ENCODE measurements around the gene WFIKKN1. TPM values are rescaled to one million over a fixed set of nuclear protein-coding genes. Genes with fewer than 3 reads are reported as not detected.
"Not testable (repeated sequence)": the region's sequence is repeated elsewhere in the genome, so short reads cannot be mapped to it uniquely, and the experiment has no call there.

Gene WFIKKN1
- total RNA-seq, 1 donor from 2014 or later, result 0.94 TPM

DNA sequence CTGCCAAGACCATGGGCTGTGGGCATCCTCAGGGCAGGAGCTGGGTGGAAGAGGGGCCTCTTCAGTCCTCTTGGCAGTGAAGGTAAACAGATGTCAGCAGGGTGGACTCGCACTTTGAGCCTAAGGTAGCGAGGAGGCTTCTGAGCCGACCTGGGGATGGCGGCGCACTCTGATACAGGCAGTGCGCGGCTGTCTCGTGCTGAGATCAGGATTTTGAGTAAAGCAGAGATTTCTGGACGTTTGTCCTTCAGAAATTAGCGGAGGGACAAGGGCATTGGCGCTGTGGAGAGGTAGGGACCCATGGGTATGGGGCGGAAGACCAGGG lies 34.1 kb upstream of the WFIKKN1 start:
- no peak overlapping the region for H3K27ac Mint-ChIP-seq
- TF ChIP-seq, protein P1, sequence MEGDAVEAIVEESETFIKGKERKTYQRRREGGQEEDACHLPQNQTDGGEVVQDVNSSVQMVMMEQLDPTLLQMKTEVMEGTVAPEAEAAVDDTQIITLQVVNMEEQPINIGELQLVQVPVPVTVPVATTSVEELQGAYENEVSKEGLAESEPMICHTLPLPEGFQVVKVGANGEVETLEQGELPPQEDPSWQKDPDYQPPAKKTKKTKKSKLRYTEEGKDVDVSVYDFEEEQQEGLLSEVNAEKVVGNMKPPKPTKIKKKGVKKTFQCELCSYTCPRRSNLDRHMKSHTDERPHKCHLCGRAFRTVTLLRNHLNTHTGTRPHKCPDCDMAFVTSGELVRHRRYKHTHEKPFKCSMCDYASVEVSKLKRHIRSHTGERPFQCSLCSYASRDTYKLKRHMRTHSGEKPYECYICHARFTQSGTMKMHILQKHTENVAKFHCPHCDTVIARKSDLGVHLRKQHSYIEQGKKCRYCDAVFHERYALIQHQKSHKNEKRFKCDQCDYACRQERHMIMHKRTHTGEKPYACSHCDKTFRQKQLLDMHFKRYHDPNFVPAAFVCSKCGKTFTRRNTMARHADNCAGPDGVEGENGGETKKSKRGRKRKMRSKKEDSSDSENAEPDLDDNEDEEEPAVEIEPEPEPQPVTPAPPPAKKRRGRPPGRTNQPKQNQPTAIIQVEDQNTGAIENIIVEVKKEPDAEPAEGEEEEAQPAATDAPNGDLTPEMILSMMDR (IDR thresholded peaks at IDR 0.05; ENCODE audit: unreplicated experiment), result no peak

DNA sequence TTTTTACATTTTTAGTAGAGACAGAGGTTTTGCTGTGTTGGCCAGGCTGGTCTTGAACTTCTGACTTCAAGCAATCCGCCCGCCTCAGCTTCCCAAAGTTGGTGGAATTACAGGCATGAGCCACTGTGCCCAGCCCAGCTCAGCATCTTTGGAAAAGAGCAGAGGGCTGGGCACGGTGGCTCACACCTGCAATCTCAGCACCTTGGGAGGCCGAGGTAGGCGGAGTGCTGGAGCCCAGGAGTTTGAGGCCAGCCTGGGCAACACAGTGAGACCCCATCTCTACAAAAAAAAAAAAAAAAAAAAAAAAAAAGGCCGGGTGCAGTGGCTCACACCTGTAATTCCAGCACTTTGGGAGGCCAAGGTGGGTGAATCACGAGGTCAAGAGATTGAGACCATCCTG lies 33.1 kb upstream of the WFIKKN1 start:
- H3K27ac Mint-ChIP-seq; H3K9me3 Mint-ChIP-seq; DNase-seq (ENCODE audit: low spot score in 2 of 2, unreplicated experiment in 2 of 2); H3K27me3 Mint-ChIP-seq (ENCODE audit: low read depth); H3K4me3 Mint-ChIP-seq: not testable (repeated sequence)
- Mint-ChIP-seq H3K4me1 (peaks cover 12% of the 10 kb centered on the region), H3K36me3 (peaks cover 16% of the 10 kb centered on the region)

More for the DNA sequence above, 34.1 kb upstream of the WFIKKN1 start:
- no peak for DNase-seq (ENCODE audit: low spot score in 2 of 2, unreplicated experiment in 2 of 2)
- H3K27me3 Mint-ChIP-seq (ENCODE audit: low read depth), result no peaks in the 10 kb centered on the region
- H3K4me3 Mint-ChIP-seq, result no peak overlapping the region
- H3K4me1 Mint-ChIP-seq, result peaks cover 20% of the 10 kb centered on the region
- no peaks in the 10 kb centered on the region for H3K9me3 Mint-ChIP-seq
- H3K36me3 Mint-ChIP-seq, result peaks cover 16% of the 10 kb centered on the region

DNA sequence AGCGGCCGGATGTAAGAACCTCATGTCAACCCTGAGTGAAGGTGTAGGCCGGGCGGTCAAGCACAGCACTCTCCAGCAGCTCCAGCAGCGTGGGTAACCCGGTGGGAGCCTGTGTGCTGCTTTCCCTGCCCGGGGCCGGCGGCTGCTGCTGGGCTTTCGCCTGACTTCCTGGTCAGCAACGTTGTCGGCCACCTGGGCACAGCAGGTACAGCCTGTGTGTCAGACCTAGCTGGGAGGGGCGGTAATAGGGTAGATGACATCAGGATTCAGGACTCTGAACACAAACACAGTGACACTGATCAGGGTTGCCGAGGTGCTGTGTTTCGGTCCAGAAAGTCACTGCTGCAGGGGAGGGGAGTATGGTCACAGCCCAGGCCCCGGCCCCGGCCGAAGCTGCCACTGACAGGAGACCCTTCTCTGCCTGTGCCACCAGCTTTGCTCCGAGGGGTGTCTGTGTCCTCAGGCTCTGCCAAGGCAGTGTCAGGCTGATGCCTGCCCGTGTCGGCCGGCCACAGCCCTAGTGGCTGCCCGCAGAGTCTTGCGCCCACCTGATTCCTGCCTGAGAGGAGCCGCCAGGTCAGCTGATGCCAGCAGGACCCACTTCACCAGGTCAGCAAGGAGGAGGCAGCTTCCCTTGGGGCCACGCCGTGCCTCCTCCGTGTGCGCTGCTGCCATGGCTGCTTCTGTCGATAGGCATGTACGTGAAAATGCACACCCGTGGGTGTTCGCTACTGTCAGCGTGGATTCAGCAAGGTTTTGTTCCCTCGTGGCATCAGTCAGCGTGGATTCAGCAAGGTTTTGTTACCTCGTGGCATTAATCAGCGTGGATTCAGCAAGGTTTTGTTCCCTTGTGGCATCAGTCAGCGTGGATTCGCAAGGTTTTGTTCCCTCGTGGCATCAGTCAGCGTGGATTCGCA lies 31.7 kb upstream of the WFIKKN1 start:
- Mint-ChIP-seq H3K4me3 (no peak overlapping the region), H3K27ac (no peak overlapping the region), H3K9me3 (no peaks in the 10 kb centered on the region), H3K4me1 (peaks cover 1% of the 10 kb centered on the region), H3K27me3 (ENCODE audit: low read depth) (no peaks in the 10 kb centered on the region), H3K36me3 (peaks cover 24% of the 10 kb centered on the region)
- TF ChIP-seq, protein P1 (IDR thresholded peaks at IDR 0.05; ENCODE audit: unreplicated experiment), result no peak
- DNase-seq (ENCODE audit: low spot score in 2 of 2, unreplicated experiment in 2 of 2), result no peak

DNA sequence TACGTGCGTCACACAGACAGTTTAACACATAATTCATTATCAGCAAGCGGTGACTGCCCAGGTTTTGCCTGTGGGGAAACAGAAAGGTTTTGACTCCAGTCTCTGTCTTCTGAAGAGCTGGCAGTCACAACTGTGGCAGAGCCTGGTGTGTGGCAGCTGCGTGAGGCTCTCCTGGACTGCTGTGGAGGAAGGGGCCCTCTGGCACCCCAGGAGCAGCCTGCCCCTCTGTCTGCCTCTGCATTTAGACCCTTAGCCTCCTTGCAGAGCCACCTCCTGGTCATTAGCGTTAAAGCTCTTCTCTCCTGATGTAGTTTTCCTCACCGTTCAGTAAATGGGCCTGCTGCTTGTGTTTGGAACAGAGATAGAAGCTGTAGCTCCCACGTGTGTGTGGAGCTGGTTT lies 30.0 kb upstream of the WFIKKN1 start:
- no peaks in the 10 kb centered on the region for H3K4me1 Mint-ChIP-seq
- no peak overlapping the region for H3K27ac Mint-ChIP-seq
- DNase-seq (ENCODE audit: low spot score in 2 of 2, unreplicated experiment in 2 of 2), result no peak
- H3K4me3 Mint-ChIP-seq, result no peak overlapping the region
- H3K9me3 Mint-ChIP-seq, result peaks cover 4% of the 10 kb centered on the region
- TF ChIP-seq, protein P1 (IDR thresholded peaks at IDR 0.05; ENCODE audit: unreplicated experiment), result no peak
- no peaks in the 10 kb centered on the region for H3K27me3 Mint-ChIP-seq (ENCODE audit: low read depth)
- peaks cover 28% of the 10 kb centered on the region for H3K36me3 Mint-ChIP-seq

DNA sequence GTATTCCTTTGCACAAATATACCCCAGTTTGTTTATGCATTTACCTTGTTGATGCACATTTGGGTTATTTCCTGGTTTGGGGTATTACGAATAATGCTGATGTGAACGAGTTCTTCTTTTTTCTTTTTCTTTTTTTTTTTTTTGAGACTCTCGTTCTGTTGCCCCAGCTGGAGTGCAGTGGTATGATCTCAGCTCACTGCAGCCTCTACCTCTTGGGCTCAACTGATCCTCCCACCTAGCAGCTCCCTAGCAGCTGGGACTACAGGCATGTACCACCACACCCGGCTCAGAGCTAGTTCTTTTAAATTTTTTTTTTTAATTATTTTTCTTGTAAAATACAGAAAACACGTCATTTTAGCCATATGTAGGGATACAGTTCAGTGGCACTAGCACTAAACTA lies 26.9 kb upstream of the WFIKKN1 start:
- Mint-ChIP-seq H3K27ac (no peak overlapping the region), H3K4me1 (no peaks in the 10 kb centered on the region), H3K36me3 (peaks cover 18% of the 10 kb centered on the region), H3K27me3 (ENCODE audit: low read depth) (no peaks in the 10 kb centered on the region), H3K9me3 (peaks cover 4% of the 10 kb centered on the region), H3K4me3 (no peak overlapping the region)
- TF ChIP-seq, protein P1 (IDR thresholded peaks at IDR 0.05; ENCODE audit: unreplicated experiment), result no peak
- DNase-seq (ENCODE audit: low spot score in 2 of 2, unreplicated experiment in 2 of 2), result no peak

DNA sequence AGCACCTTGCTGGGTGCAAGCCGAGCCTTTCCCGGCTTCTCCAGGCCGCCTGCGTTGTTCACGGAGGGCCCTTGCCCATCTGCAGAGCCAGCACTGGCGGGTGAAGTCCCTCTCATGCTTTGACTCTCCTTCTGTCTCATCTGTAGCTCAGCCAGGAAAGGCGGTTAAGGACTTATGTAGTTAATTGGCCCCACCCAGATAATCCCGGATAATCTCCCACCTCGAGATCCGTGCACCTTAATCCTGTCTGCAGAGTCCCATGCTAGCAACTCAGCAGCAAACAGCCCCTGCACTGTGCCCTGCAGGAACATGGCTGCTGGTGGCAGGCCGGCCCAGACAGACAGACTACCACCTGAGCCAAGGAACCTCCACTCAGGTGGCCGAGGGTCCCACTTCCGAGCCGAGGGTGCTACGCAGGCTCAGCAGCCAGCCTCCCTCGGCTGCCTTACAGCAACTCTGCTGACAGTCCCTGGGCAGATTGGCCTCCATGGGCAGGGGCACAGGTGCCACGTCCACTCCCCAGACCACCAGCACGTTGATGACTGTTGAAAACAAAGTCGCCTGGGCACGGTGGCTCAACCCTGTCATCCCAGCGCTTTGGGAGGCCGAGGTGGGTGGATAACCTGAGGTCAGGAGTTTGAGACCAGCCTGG lies 24.0 kb upstream of the WFIKKN1 start:
- Mint-ChIP-seq H3K4me3 (no peak overlapping the region), H3K4me1 (peaks cover 2% of the 10 kb centered on the region), H3K27ac (no peak overlapping the region), H3K36me3 (peaks cover 15% of the 10 kb centered on the region), H3K9me3 (peaks cover 4% of the 10 kb centered on the region), H3K27me3 (ENCODE audit: low read depth) (no peaks in the 10 kb centered on the region)
- DNase-seq (ENCODE audit: low spot score in 2 of 2, unreplicated experiment in 2 of 2), result no peak
- TF ChIP-seq, protein P1 (IDR thresholded peaks at IDR 0.05; ENCODE audit: unreplicated experiment), result no peak

All from mesothelial cell of epicardium (in vitro differentiated cells).